ENCODE data around the gene DOCK7. TPM values are rescaled to one million over a fixed set of nuclear protein-coding genes. Genes with fewer than 3 reads are reported as not detected.

The DOCK7 gene
- polyA plus RNA-seq, 3 donors: 2.9 to 3.7 (median 3.5) TPM

DNA sequence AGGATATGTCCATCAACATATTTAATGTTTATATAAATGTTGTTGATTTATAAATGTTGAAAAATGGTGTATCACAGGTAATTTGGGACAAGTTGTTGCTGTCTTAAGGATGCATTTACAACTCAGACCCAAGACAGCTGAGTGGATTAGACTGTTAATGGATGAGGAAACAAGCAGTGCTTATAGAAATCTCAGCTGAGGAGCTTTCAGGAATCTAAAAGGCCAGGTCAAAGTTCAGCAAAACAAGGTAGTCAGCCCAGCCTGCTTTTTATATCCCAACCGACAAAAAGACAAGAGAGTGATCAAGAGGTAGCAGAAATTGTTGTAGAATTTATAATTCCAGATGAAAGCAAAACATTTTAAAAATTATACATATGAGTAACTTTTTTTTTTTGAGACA, 268.0 kb downstream of the DOCK7 start:
- no peak overlapping the region for H3K4me3 ChIP-seq (replicated peaks in 1 of 3; ENCODE audit: low read depth in 2 of 3, low read length in 3 of 3)
- H3K9ac ChIP-seq (ENCODE audit: insufficient read depth, low read length, poor library complexity, severe bottlenecking): no peak overlapping the region
- Mint-ChIP-seq H3K36me3 (no peaks in the 10 kb centered on the region), H3K9me3 (peaks cover 0 to 2% (median 0%) of the 10 kb centered on the region in 7 donors), H3K27me3 (ENCODE audit: low read depth in 3 of 3) (peaks cover 0 to 1% (median 1%) of the 10 kb centered on the region in 3 donors), H3K4me1 (peaks cover 9% of the 10 kb centered on the region), H3K4me3 (no peak overlapping the region), H3K27ac (no peak overlapping the region)
- H2AFZ ChIP-seq (ENCODE audit: insufficient read depth, low read depth, low read length, poor library complexity, severe bottlenecking): no peak overlapping the region
- intact Hi-C loops (cut with micrococcal nuclease): no loop called here
- TF ChIP-seq, protein P1, sequence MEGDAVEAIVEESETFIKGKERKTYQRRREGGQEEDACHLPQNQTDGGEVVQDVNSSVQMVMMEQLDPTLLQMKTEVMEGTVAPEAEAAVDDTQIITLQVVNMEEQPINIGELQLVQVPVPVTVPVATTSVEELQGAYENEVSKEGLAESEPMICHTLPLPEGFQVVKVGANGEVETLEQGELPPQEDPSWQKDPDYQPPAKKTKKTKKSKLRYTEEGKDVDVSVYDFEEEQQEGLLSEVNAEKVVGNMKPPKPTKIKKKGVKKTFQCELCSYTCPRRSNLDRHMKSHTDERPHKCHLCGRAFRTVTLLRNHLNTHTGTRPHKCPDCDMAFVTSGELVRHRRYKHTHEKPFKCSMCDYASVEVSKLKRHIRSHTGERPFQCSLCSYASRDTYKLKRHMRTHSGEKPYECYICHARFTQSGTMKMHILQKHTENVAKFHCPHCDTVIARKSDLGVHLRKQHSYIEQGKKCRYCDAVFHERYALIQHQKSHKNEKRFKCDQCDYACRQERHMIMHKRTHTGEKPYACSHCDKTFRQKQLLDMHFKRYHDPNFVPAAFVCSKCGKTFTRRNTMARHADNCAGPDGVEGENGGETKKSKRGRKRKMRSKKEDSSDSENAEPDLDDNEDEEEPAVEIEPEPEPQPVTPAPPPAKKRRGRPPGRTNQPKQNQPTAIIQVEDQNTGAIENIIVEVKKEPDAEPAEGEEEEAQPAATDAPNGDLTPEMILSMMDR (IDR thresholded peaks at IDR 0.05): no peak
- no peak overlapping the region for H3K4me2 ChIP-seq (replicated peaks; ENCODE audit: extremely low read depth, low read length, poor library complexity, severe bottlenecking)
- H3K4me1 ChIP-seq (ENCODE audit: control insufficient read depth in 1 of 2, insufficient read depth in 2 of 2, low read length in 2 of 2): no peaks in the 10 kb centered on the region
- no peaks in the 10 kb centered on the region for H3K9me3 ChIP-seq (replicated peaks in 1 of 2; ENCODE audit: control insufficient read depth in 1 of 2, insufficient read depth in 1 of 2, low read length in 2 of 2)
- H3K79me2 ChIP-seq (ENCODE audit: insufficient read depth, low read length): no peaks in the 10 kb centered on the region
- no peaks in the 10 kb centered on the region for H3K36me3 ChIP-seq (replicated peaks in 1 of 2; ENCODE audit: control insufficient read depth in 1 of 2, insufficient read depth in 2 of 2, low read length in 2 of 2)
- no peak overlapping the region for H3K27ac ChIP-seq (ENCODE audit: low read depth in 1 of 2, low read length in 2 of 2)
- WGBS (ENCODE audit: insufficient coverage): no CpG with 5 or more reads among the region's 1 CpG
- H4K20me1 ChIP-seq (ENCODE audit: insufficient read depth, low read length): no peaks in the 10 kb centered on the region
- no peaks in the 10 kb centered on the region for H3K27me3 ChIP-seq (ENCODE audit: control insufficient read depth in 2 of 2, insufficient read depth in 2 of 2, low read length in 2 of 2)
- no peak for DNase-seq

DNA sequence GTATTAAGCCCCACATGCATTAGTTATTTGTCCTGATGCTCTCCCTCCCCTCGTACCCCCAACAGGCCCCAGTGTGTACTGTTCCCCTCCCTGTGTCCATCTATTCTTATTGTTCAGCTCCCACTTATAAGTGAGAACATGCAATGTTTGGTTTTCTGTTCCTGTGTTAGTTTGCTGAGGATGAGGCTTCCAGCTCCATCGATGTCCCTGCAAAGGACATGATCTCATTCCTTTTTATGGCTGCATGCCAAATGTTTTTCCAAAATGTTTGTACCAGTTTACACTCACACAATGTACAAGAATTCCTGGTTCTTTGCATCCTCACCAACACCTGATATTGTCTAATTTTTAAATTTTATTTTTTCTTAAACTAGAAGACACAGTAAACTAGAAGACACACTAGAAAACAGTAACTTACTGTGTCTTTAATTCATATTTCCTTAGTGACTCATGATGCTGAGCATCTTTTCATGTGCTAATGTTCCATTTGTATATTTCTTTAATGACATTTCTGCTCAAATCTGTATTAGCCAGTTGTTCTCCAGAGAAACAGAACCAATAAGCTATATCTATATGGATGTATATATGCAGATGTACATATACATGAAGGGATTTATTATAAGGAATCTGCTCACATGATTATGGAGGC, 270.7 kb downstream of the DOCK7 start:
- no peak for DNase-seq
- intact Hi-C loops (cut with micrococcal nuclease): no loop called here
- WGBS (ENCODE audit: insufficient coverage): 100% methylated on average over 1 of the region's 2 CpGs
- Histone ChIP-seq H3K4me2 (replicated peaks; ENCODE audit: extremely low read depth, low read length, poor library complexity, severe bottlenecking) (no peak overlapping the region), H3K27me3 (ENCODE audit: control insufficient read depth in 2 of 2, insufficient read depth in 2 of 2, low read length in 2 of 2) (no peaks in the 10 kb centered on the region), H3K27ac (ENCODE audit: low read depth in 1 of 2, low read length in 2 of 2) (no peak overlapping the region), H3K4me1 (ENCODE audit: control insufficient read depth in 1 of 2, insufficient read depth in 2 of 2, low read length in 2 of 2) (no peaks in the 10 kb centered on the region), H2AFZ (ENCODE audit: insufficient read depth, low read depth, low read length, poor library complexity, severe bottlenecking) (no peak overlapping the region), H3K36me3 (replicated peaks in 1 of 2; ENCODE audit: control insufficient read depth in 1 of 2, insufficient read depth in 2 of 2, low read length in 2 of 2) (no peaks in the 10 kb centered on the region), H3K9me3 (replicated peaks in 1 of 2; ENCODE audit: control insufficient read depth in 1 of 2, insufficient read depth in 1 of 2, low read length in 2 of 2) (no peaks in the 10 kb centered on the region), H3K9ac (ENCODE audit: insufficient read depth, low read length, poor library complexity, severe bottlenecking) (no peak overlapping the region), H3K79me2 (ENCODE audit: insufficient read depth, low read length) (no peaks in the 10 kb centered on the region), H3K4me3 (replicated peaks in 1 of 3; ENCODE audit: low read depth in 2 of 3, low read length in 3 of 3) (no peak overlapping the region), H4K20me1 (ENCODE audit: insufficient read depth, low read length) (no peaks in the 10 kb centered on the region)
- H3K9me3 Mint-ChIP-seq: peaks cover 0 to 2% (median 0%) of the 10 kb centered on the region in 7 donors
- peaks cover 0 to 1% (median 0%) of the 10 kb centered on the region in 3 donors for H3K27me3 Mint-ChIP-seq (ENCODE audit: low read depth in 3 of 3)
- H3K4me1 Mint-ChIP-seq: no peaks in the 10 kb centered on the region
- no peak overlapping the region for H3K27ac Mint-ChIP-seq
- H3K36me3 Mint-ChIP-seq: no peaks in the 10 kb centered on the region
- TF ChIP-seq, protein P1 (IDR thresholded peaks at IDR 0.05): no peak
- no peak overlapping the region for H3K4me3 Mint-ChIP-seq

Data from CD14-positive monocyte (primary cell).